ENCODE data around the gene PPP2R5A.
"Not testable (repeated sequence)": the region's sequence is repeated elsewhere in the genome, so short reads cannot be mapped to it uniquely, and the experiment has no call there.

The PPP2R5A gene

DNA sequence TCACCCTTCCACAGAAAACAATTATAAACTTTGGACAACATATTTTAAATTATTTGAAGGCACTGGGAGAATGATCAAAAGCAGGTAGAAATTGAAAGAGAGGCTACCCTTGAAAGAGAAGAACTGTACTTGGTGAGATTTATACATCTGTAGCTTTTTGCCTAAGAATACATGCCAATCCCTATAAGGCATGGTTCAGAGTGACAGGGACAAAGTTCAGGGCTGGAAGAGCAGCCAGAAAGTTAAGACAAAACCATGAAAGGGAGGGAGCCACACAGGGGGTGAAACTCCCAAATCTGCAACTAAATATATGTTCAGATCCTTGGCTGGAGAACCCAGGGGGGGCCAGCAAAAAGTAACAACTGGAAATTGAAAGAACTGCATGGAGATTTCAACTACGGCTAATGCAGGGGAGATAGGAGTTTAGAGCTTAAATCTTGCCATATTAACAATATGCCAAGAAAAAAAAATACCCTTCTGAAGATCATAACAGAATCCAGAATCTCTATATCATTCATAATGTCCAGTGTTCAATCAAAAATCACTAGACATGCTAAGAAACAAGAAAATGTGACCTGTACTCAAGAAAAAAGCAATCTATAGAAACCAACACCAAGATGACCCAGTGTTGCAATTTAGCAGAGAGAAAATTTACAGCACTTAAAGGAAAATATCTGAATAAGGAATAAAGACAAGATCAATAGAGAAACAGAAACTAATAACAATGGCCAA is 103.9 kb downstream of the PPP2R5A start:
- ATAC-seq, result no peak
- Mint-ChIP-seq H3K4me1 (peaks cover 17% of the 10 kb centered on the region), H3K27ac (no peak overlapping the region), H3K27me3 (no peaks in the 10 kb centered on the region), H3K4me3 (no peak overlapping the region), H3K9me3 (peaks cover 14 to 22% of the 10 kb centered on the region in 2 donors)
- DNase-seq, result no peak

DNA sequence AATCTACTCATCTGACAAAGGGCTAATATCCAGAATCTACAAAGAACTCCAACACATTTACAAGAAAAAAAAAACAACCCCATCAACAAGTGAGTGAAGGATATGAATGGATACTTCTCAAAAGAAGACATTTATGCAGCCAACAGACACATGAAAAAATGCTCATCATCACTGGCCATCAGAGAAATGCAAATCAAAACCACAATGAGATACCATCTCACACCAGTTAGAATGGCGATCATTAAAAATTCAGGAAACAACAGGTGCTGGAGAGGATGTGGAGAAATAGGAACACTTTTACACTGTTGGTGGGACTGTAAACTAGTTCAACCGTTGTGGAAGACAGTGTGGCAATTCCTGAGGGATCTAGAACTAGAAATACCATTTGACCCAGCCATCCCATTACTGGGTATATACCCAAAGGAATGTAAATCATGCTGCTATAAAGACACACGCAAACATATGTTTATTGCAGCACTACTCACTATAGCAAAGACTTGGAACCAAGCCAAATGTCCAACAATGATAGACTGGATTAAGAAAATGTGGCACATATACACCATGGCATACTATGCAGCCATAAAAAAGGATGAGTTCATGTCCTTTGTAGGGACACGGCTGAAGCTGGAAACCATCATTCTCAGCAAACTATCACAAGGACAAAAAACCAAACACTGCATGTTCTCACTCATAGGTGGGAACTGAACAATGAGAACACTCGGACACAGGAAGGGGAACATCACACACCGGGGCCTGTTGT is 110.6 kb downstream of the PPP2R5A start:
- H3K4me3 Mint-ChIP-seq, H3K4me1 Mint-ChIP-seq, ATAC-seq, H3K27me3 Mint-ChIP-seq, H3K27ac Mint-ChIP-seq, DNase-seq: not testable (repeated sequence)
- peaks cover 18 to 26% of the 10 kb centered on the region in 2 donors for H3K9me3 Mint-ChIP-seq

DNA sequence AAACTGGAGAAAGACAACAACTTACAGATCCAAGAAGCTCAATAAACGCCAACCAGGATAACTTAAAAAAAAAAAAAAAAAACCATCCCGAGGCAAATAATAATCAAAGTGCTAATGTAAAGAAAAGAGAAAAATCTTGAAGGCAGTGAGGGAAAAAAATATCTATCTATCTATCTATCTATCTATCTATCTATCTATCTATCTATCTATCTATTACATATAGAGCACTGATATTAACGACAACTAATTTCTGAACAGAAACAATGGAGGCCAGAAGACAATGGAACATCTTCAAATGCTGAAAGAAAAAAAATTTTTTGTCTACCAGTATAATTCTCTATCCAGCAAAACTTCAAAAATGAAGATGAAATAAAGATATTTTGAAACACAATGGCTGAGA is 111.4 kb downstream of the PPP2R5A start:
- DNase-seq (no peak), ATAC-seq (no peak)
- H3K4me3 Mint-ChIP-seq, result no peak overlapping the region
- H3K27ac Mint-ChIP-seq, result no peak overlapping the region
- H3K4me1 Mint-ChIP-seq, result peaks cover 9% of the 10 kb centered on the region
- H3K9me3 Mint-ChIP-seq, result peaks cover 16 to 21% of the 10 kb centered on the region in 2 donors
- H3K27me3 Mint-ChIP-seq, result no peaks in the 10 kb centered on the region

DNA sequence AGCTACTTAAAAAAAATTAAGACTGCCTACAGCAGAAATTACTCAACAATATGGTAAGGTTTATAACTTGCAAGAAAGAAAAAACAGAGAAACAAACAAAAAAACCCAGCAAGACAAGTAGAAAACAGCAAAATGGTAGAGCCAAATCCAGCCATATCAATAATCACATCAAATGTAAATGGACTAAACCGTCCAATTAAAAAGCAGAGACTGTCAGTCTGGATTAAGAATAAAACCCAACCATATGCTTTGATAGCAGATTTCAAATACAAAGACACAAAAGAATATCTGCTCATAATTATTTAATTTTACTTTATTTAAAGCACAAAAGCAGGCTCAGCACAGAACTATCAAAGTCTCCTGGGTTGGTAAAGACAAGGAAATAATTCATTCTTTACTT is 112.0 kb downstream of the PPP2R5A start:
- Mint-ChIP-seq H3K4me3 (no peak overlapping the region), H3K9me3 (peaks cover 15 to 18% of the 10 kb centered on the region in 2 donors), H3K27me3 (no peaks in the 10 kb centered on the region), H3K27ac (no peak overlapping the region), H3K4me1 (peaks cover 9% of the 10 kb centered on the region)
- DNase-seq (no peak), ATAC-seq (no peak)

DNA sequence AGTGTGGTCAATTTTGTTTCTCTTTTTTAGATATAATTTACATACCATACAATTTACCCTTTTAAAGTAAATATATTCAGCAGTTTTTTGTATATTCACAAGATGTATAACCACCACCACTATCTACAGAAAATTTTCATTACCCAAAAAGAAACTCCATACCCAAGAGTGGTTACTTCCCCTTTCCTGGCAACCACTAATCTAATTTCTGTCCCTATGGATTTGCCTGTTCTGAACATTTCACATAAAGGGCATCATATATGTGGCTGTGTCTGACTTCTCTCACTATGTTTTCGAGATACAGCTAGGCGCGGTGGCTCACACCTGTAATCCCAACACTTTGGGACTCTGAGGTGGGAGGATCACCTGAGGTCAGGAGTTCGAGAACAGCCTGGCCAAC is 115.8 kb downstream of the PPP2R5A start:
- DNase-seq (no peak), ATAC-seq (no peak)
- no peaks in the 10 kb centered on the region for H3K4me1 Mint-ChIP-seq
- peaks cover 10 to 12% of the 10 kb centered on the region in 2 donors for H3K9me3 Mint-ChIP-seq
- no peak overlapping the region for H3K4me3 Mint-ChIP-seq
- H3K27me3 Mint-ChIP-seq, result no peaks in the 10 kb centered on the region
- H3K27ac Mint-ChIP-seq, result no peak overlapping the region

DNA sequence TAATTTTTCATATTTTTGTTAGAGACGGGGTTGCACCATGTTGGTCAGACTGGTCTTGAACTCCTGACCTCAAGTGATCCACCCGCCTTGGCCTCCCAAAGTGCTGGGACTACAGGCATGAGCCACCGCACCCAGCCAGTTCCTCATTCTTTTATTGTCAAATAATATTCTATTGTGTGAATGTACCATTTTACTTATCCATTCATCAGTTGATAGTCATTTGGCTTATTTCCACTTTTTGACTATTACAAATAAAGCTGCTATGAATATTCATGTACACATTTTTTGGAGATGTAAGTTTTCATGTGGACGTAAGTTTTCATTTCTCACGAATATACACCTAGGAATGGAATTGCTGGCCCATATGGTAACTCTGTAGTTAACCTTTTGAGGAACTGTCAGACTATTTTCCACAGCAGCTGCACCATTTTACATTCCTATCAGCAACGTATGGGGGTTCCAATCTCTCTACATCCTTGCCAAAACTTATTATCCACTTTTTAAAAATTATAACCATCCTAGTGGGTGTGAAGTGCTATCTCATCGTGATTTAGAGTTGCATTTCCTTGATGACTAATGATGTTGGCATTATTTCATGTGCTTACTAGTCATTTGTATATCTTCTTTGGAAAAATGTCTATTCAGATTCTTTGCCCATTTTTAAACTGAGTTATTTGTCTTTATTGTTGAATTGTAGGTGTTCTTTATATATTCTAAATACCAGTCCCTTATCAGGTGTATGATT is 116.8 kb downstream of the PPP2R5A start:
- Mint-ChIP-seq H3K9me3 (peaks cover 7 to 8% of the 10 kb centered on the region in 2 donors), H3K4me3 (no peak overlapping the region), H3K27me3 (no peaks in the 10 kb centered on the region), H3K4me1 (no peaks in the 10 kb centered on the region), H3K27ac (no peak overlapping the region)
- no peak for DNase-seq
- no peak for ATAC-seq

DNA sequence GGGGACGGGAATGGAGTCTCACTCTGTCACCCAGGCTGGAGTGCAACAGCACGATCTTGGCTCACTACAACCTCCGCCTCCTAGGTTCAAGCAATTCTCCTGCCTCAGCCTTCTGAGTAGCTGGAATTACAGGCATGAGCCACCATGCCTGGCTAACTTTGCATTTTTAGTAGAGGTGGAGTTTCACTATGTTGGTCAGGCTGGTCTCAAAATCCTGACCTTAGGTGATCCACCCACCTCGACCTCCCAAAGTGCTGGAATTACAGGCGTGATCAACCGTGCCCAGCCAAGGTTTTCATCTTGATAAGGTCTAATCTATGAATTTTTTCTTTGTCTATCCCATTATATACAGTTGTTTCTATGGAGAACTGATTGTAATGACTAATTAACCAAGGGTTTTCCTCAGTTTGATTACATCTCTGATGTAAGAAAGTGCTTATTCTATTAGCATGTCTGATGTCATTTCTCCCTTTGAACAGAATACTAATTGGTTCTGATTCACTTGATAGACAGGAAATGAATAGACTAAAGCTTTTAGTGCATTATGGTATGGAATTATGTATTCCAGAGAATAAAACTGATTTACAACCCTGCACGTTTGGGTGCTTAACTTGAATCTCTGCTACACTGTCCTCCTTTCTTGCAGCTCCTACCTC is 117.6 kb downstream of the PPP2R5A start:
- Mint-ChIP-seq H3K27me3 (no peaks in the 10 kb centered on the region), H3K4me1 (no peaks in the 10 kb centered on the region), H3K27ac (no peak overlapping the region), H3K9me3 (peaks cover 0 to under 1% of the 10 kb centered on the region in 2 donors), H3K4me3 (no peak overlapping the region)
- DNase-seq (no peak), ATAC-seq (no peak)

DNA sequence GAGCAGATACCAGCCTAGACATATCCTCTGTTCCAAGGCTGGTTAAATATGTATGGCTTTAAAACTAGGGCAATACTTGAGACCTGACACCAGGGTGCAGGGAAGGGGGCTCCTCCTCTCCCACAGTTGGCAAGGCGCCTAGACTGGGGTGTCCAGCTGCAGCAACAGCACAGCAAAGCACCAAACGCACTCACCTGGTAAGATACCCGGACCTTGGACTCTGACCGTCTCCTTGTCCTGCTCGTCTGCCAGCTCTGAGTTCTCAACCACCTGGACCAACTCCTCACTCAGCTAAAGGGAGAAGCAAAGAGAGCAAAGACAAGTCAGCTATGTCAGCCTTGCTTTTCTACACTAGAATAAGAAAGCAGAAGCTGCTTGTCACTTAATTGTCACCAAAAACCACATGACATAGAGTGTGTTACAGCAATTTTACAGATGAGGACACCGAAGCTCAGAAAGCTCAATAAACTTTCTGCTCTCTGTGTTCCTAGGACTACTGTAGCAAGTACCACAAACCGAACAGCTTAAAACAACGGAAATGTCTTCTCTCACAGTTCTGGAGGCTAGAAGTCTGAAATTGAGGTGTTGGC is 125.1 kb downstream of the PPP2R5A start:
- Mint-ChIP-seq H3K27me3 (no peaks in the 10 kb centered on the region), H3K9me3 (no peaks in the 10 kb centered on the region), H3K4me3 (no peak overlapping the region), H3K27ac (no peak overlapping the region), H3K4me1 (peaks cover 31% of the 10 kb centered on the region)
- ATAC-seq (no peak), DNase-seq (no peak)
